Activated CD4-positive, alpha-beta T cell treated with anti-CD3 and anti-CD28 coated beads, Interleukin-2, amount 10 ng/mL, durations not matched to agents 7 days and 5 days (primary cell): Measurements from ENCODE around the gene PRG2. TPM values are rescaled to one million over a fixed set of nuclear protein-coding genes. Genes with fewer than 3 reads are reported as not detected.

ENCODE experiments used
- CTCF ChIA-PET: fragments of 350-600 bp; sonication (Branson Sonifier 250); formaldehyde crosslinking; loops from one replicate; lab custom pipeline; 2021; ENCODE audit warnings: antibody characterized with exemption; lab: Charles Lee
- POLR2A ChIA-PET: fragments of 350-600 bp; sonication (Branson Sonifier 250); formaldehyde crosslinking; loops from one replicate; lab custom pipeline; 2021; ENCODE audit warnings: antibody characterized with exemption; lab: Charles Lee
- DNase-seq: peaks from one replicate; pipeline ENCODE4 v3.0.0-alpha.2; 2020
- H3K27ac Mint-ChIP-seq: one replicate; pipeline ENCODE4 v1.8.0; 2021; ENCODE audit warnings: mild to moderate bottlenecking, moderate library complexity, mixed read lengths
- H3K27me3 Mint-ChIP-seq: one replicate; pipeline ENCODE4 v1.8.0; 2021; ENCODE audit warnings: mixed read lengths
- H3K36me3 Mint-ChIP-seq: one replicate; pipeline ENCODE4 v1.8.0; 2021; ENCODE audit warnings: low read depth, mixed read lengths
- H3K4me1 Mint-ChIP-seq: one replicate; pipeline ENCODE4 v1.8.0; 2021; ENCODE audit warnings: mixed read lengths
- H3K4me3 Mint-ChIP-seq: one replicate; pipeline ENCODE4 v1.8.0; 2021; ENCODE audit warnings: mild to moderate bottlenecking, moderate library complexity, mixed read lengths
- H3K9me3 Mint-ChIP-seq: one replicate; pipeline ENCODE4 v1.8.0; 2021; ENCODE audit warnings: mixed read lengths
- total RNA-seq, 2 experiments: library from RNA; stranded (reverse); gene quantifications; one replicate each; pipeline ENCODE4 v1.2.3, GENCODE V29; 2021

PRG2 gene
- total RNA-seq, 2 experiments from 2014 or later: 0.17 to 0.40 TPM

GRCh38 chr11:57391111-57391510, 661 bp upstream of the PRG2 start:
- Mint-ChIP-seq H3K27me3 (no peaks in the 10 kb centered on the region), H3K27ac (no peak overlapping the region), H3K9me3 (no peaks in the 10 kb centered on the region), H3K36me3 (no peaks in the 10 kb centered on the region), H3K4me1 (no peaks in the 10 kb centered on the region), H3K4me3 (no peak overlapping the region)
- no peak for DNase-seq
- CTCF ChIA-PET: no interaction called here
- POLR2A ChIA-PET: no interaction called here

- CTCF ChIA-PET: interaction anchor here (1.1 kb wide), 1 partner anchor 41 kb away, joined by 4 read pairs; no protein-coding TSS in a partner anchor
- Mint-ChIP-seq H3K4me3 (no peak overlapping the region), H3K27me3 (no peaks in the 10 kb centered on the region), H3K36me3 (no peaks in the 10 kb centered on the region), H3K4me1 (no peaks in the 10 kb centered on the region), H3K27ac (no peak overlapping the region), H3K9me3 (no peaks in the 10 kb centered on the region)
- DNase-seq: no peak
- POLR2A ChIA-PET: no interaction called here
Observed at GRCh38 chr11:57387289-57388030, 3.0 kb downstream of the PRG2 start.

- no peak overlapping the region for H3K27ac Mint-ChIP-seq
- H3K36me3 Mint-ChIP-seq: no peaks in the 10 kb centered on the region
- no peaks in the 10 kb centered on the region for H3K9me3 Mint-ChIP-seq
- ChIA-PET CTCF (interaction anchor here (1.1 to 1.3 kb wide), 2 partner anchors 8 to 40 kb away, joined by 4 to 5 read pairs; no protein-coding TSS in a partner anchor), POLR2A (no interaction called here)
- H3K4me1 Mint-ChIP-seq: no peaks in the 10 kb centered on the region
- DNase-seq: no peak
- H3K27me3 Mint-ChIP-seq: peaks cover 2% of the 10 kb centered on the region
- no peak overlapping the region for H3K4me3 Mint-ChIP-seq
Observed at GRCh38 chr11:57386178-57386940, 4.1 kb downstream of the PRG2 start.

- Mint-ChIP-seq H3K4me3 (no peak within 1 kb of the TSS), H3K9me3 (no peaks in the 10 kb centered on the region), H3K36me3 (no peaks in the 10 kb centered on the region), H3K27me3 (peaks cover 3% of the 10 kb centered on the region), H3K27ac (no peak within 1 kb of the TSS), H3K4me1 (no peaks in the 10 kb centered on the region)
- ChIA-PET CTCF (interaction anchor here (1.4 kb wide), 1 partner anchor 13 kb away, joined by 4 read pairs; no protein-coding TSS in a partner anchor), POLR2A (no interaction called here)
- no peak for DNase-seq
Observed at GRCh38 chr11:57380975-57381374, 9.5 kb downstream of the PRG2 start, which contains the start of gene PRG3. TSS of gene PRG3 (minus strand) at chr11:57381150. CDS start at chr11:57380708, 442 bp downstream.

GRCh38 chr11:57379732-57380131, 10.7 kb downstream of the PRG2 start:
- ChIA-PET CTCF (no interaction called here), POLR2A (no interaction called here)
- no peak overlapping the region for H3K27ac Mint-ChIP-seq
- H3K4me1 Mint-ChIP-seq: no peaks in the 10 kb centered on the region
- H3K9me3 Mint-ChIP-seq: no peaks in the 10 kb centered on the region
- no peak overlapping the region for H3K4me3 Mint-ChIP-seq
- H3K36me3 Mint-ChIP-seq: no peaks in the 10 kb centered on the region
- no peak for DNase-seq
- peaks cover 3% of the 10 kb centered on the region for H3K27me3 Mint-ChIP-seq

GRCh38 chr11:57378186-57378585, 12.3 kb downstream of the PRG2 start:
- CTCF ChIA-PET: interaction anchor here (1.2 kb wide), 1 partner anchor 10 kb away, joined by 3 read pairs; no protein-coding TSS in a partner anchor
- POLR2A ChIA-PET: no interaction called here

GRCh38 chr11:57377107-57377506, 13.3 kb downstream of the PRG2 start:
- no peak for DNase-seq
- Mint-ChIP-seq H3K27ac (no peak overlapping the region), H3K4me1 (no peaks in the 10 kb centered on the region), H3K9me3 (no peaks in the 10 kb centered on the region), H3K4me3 (no peak overlapping the region), H3K36me3 (no peaks in the 10 kb centered on the region), H3K27me3 (peaks cover 2% of the 10 kb centered on the region)
- ChIA-PET CTCF (interaction anchor here (0.8 kb wide), 1 partner anchor 52 kb away, joined by 4 read pairs; no protein-coding TSS in a partner anchor), POLR2A (no interaction called here)

More at GRCh38 chr11:57378186-57378585, 12.3 kb downstream of the PRG2 start:
- no peak overlapping the region for H3K27ac Mint-ChIP-seq
- H3K9me3 Mint-ChIP-seq: no peaks in the 10 kb centered on the region
- H3K4me3 Mint-ChIP-seq: no peak overlapping the region
- no peaks in the 10 kb centered on the region for H3K36me3 Mint-ChIP-seq
- peaks cover 3% of the 10 kb centered on the region for H3K27me3 Mint-ChIP-seq
- H3K4me1 Mint-ChIP-seq: no peaks in the 10 kb centered on the region
- DNase-seq: no peak

GRCh38 chr11:57376095-57377090, 14.1 kb downstream of the PRG2 start:
- Mint-ChIP-seq H3K27me3 (peaks cover 1% of the 10 kb centered on the region), H3K4me1 (no peaks in the 10 kb centered on the region), H3K9me3 (no peaks in the 10 kb centered on the region), H3K4me3 (no peak overlapping the region), H3K27ac (no peak overlapping the region), H3K36me3 (no peaks in the 10 kb centered on the region)
- ChIA-PET CTCF (interaction anchor here (0.8 to 1.1 kb wide), 2 partner anchors 31 to 51 kb away, joined by 3 to 4 read pairs; no protein-coding TSS in a partner anchor), POLR2A (no interaction called here)
- no peak for DNase-seq

- Mint-ChIP-seq H3K4me3 (no peak overlapping the region), H3K27me3 (peaks cover 1% of the 10 kb centered on the region), H3K27ac (no peak overlapping the region), H3K36me3 (no peaks in the 10 kb centered on the region), H3K4me1 (no peaks in the 10 kb centered on the region), H3K9me3 (no peaks in the 10 kb centered on the region)
- DNase-seq: no peak
- POLR2A ChIA-PET: no interaction called here
- CTCF ChIA-PET: no interaction called here
Observed at GRCh38 chr11:57375490-57375889, 15.0 kb downstream of the PRG2 start.

- no peak for DNase-seq
- H3K27ac Mint-ChIP-seq: no peak overlapping the region
- peaks cover 1% of the 10 kb centered on the region for H3K27me3 Mint-ChIP-seq
- no peaks in the 10 kb centered on the region for H3K4me1 Mint-ChIP-seq
- CTCF ChIA-PET: interaction anchor here (0.9 kb wide), 1 partner anchor 41 kb away, joined by 4 read pairs; no protein-coding TSS in a partner anchor
- POLR2A ChIA-PET: no interaction called here
- H3K4me3 Mint-ChIP-seq: no peak overlapping the region
- no peaks in the 10 kb centered on the region for H3K36me3 Mint-ChIP-seq
- H3K9me3 Mint-ChIP-seq: no peaks in the 10 kb centered on the region
Observed at GRCh38 chr11:57374966-57375365, 15.5 kb downstream of the PRG2 start.

GRCh38 chr11:57373146-57373545, 17.3 kb downstream of the PRG2 start:
- no peaks in the 10 kb centered on the region for H3K4me1 Mint-ChIP-seq
- H3K9me3 Mint-ChIP-seq: no peaks in the 10 kb centered on the region
- ChIA-PET POLR2A (no interaction called here), CTCF (interaction anchor here (1.3 kb wide), 1 partner anchor 11 kb away, joined by 4 read pairs; no protein-coding TSS in a partner anchor)
- peaks cover 1% of the 10 kb centered on the region for H3K27me3 Mint-ChIP-seq
- H3K36me3 Mint-ChIP-seq: no peaks in the 10 kb centered on the region
- no peak overlapping the region for H3K27ac Mint-ChIP-seq
- DNase-seq: no peak
- H3K4me3 Mint-ChIP-seq: no peak overlapping the region

GRCh38 chr11:57370941-57371340, 19.5 kb downstream of the PRG2 start:
- DNase-seq: no peak
- Mint-ChIP-seq H3K27ac (no peak overlapping the region), H3K9me3 (no peaks in the 10 kb centered on the region), H3K4me3 (no peak overlapping the region), H3K27me3 (no peaks in the 10 kb centered on the region), H3K36me3 (no peaks in the 10 kb centered on the region), H3K4me1 (no peaks in the 10 kb centered on the region)
- POLR2A ChIA-PET: no interaction called here
- CTCF ChIA-PET: interaction anchor here (0.6 to 2.1 kb wide), 3 partner anchors 18 to 25 kb away, joined by 3 to 4 read pairs (median 3); no protein-coding TSS in a partner anchor
